T-helper 22 cell (primary cell): ENCODE measurements around the gene STUM.

Experiments used
- DNase-seq: peaks from one replicate; pipeline ENCODE4 v3.0.0-alpha.2; 2020; ENCODE audit warnings: low read depth

The STUM gene

DNA sequence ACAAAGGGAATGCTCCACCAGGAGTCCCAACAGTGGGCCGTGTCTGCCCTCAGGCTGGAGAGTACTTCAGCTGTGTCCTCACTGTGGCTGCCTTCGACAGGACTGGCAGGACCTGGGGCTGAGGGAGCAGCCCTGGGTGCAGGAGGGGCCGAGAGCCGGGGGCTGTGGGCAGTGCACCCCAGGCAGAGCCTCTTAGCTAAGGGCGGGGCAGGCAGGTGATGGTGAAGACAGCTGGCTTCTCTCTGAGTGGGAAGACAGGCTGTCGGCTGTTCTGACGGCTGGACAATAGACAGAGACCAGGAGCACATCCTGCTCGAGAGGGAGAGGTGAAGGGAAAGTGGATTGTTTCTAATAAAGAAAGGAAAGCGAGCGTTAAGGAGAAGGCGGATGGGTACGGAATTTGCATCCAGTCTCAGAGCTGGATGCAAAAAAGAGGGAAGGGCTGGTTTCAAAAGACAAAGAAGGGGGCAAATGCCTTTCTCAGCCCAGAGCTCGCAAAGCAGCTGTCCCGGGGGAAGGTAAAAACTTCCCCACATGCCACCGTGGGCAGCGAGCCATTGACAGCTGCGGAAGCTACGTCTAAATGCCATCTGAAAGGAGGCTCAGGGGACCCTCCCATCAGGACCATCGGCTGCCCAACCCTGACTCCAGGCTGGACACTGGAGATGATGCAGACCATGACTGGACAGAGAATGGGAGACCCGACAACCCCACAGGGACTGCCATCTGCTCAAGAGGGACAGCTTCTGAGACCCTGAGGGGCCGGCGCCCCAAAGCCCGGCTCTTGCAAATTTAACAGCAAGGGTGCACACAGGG is 92.0 kb downstream of the STUM start:
- DNase-seq, result no peak

DNA sequence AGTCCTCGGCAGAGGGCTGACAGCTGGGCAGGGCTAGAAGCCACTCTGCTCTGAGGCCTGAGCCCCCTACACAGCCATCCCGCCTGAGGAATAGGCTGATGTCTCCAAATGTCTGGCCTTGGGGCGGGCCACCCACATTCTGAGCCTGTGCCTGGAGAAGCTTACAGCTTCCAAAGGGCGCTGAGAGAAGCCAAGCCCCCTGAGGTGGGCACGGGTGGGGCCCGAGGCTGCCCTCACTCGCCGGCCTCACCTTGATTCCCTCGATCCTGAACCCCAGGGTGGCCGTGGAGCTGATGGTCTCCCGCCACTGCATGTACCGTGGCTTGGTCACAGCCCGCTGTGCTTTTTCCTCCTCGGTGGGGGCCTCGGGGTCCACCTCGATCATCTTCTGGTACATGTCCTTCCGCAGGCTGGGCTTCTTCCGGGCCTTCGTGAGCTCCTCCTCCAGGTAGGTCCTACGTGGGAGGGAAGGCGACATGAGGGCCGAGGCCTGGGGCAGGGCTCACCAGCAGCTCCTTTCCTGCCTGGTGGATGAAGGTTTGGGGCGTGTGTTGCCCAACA is 93.2 kb downstream of the STUM start:
- no peak for DNase-seq

DNA sequence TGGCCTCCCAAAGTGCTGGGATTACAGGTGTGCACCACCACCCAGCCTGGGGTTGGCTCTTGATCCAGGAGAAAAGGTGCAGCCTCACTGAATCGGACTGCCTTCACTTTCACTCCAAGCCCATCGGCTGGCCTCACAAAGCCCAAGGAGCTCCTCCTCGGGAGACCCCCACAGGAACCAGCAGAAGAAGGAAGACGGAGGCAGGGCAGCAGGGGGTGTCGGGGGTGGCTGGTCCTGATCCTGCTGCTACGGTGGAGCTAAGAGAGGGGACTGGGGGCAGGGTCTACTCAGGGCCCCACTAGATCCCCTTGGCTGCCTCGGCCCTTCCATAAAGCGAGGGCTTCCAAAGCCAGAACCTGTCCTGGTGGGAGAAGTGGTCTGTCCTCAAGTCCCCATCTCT is 93.9 kb downstream of the STUM start:
- no peak for DNase-seq

DNA sequence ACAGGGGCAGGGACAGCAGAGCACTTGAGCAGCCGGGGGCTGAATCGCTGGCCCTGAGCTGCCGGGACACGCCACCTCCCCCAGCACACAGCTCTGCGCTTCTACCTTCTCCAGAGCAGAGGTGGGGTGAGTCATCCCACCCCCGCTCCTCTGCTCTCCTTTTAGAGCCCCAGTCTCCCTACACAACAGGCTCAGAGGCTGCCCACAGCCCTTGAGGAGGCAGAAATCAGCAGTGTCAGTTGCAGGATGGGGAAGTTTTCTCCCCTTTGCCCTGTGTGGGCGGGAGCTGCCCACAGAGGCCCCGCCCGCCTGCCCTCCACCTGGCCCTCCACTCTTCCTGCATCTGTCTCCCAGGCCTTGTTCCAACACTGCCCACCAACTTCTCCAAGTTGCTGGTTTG is 94.6 kb downstream of the STUM start:
- peak; percentile 43 for DNase-seq

DNA sequence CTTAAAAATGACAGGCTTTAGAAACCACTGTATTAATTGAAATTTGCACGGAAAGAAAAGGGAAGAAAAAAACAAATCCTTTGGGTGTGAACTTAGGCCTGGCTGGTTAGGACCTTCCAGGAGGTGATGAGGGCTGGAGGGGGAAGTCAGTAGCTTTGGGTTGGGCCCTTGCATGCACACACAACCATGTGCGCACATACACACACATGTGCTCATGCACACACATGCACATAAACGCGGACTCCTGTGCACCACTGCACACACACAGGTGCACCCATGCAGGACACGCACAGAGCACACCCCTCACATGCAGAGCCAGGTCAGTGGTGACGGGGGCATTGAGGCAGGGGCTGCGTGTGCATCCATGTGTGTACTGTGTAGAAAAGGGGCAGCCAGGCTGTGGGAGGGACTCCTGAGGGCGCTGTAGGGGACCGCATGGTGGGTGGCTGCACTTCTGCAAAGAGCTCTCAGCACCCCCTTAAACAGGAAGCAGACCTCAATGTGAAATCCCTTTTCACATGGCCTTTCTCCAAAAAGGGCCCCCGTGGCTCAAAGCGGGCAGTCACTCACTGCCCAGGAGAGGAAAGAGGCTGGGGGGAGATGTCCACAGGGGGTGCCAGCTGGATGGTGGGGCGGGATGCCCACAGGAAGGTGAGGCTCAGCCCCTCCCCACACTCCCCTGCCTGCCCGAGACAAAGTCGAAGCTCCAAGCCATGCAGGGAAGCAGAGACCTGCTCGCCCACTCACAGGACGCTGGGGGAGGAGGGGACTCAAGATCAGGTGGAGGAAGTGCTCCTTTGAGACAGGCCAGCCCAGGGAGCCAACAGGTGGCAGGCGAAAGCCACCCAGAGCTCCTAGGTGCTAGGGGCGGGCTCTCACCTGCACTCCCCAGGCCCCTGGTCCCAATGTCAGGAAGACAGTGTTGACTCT is 95.3 kb downstream of the STUM start:
- DNase-seq, result no peak

DNA sequence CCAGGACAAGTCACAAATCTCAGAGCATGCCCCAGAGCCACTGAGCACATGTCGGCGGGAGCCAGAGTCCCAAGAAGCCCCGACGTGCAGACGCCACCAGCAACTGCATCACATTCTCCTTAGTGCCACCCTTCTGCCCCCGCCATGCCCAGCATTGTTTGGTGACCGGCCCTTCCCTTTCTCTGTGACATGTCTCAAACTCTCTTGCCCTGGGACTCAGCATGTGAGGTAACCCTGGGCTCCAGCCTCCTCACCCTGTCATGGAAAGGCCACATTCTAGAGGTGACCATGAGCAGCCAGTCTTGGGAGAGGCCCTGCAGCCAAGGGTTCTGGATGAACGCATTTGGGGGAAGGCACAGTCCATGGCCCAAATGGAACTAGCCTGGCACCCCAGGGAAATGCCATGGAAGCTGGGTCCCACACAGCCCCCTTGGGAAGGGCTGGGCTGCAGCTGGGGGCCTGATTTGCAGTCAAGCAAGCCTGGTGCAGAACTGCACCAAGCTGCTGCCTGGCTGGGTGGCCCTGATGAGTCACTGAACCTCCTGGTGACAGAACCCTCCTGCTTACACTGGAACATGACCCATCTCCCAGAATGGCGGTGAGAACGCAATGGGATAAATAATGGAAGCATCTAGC is 96.1 kb downstream of the STUM start:
- DNase-seq, result no peak

DNA sequence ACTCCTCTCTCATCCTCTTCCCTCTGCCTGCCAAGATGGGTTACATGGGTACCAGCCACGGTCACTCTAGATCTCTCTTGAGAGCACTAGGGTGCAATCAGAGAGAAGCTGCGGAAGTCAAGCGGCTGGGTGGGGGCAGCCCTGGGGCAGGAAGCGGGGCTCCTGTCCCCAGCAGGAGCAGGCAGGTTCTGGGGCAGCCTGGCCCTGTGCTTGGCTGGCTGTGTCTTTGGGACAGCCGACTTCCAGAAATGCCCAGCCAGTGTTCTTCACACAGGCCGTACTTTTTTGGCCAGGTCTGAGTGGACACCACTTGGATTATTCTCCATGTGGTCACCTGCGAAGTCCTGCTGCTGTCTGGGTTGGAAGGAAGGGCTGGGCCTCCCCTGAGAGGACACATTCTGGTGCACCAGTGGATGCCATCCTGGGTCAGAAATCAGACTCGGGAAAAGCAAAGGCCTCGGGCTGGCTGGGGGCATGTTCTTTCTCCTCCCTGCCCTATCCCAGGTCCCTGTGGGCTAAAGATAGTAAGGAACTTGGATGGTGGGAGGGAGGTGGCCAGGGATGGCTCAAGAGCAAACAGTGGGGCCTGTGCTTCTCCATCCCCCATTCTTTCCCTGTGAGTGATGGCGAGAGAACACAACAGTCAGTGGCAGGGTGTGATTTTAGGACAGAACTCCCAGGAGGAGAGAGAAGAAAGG is 96.9 kb downstream of the STUM start:
- no peak for DNase-seq

DNA sequence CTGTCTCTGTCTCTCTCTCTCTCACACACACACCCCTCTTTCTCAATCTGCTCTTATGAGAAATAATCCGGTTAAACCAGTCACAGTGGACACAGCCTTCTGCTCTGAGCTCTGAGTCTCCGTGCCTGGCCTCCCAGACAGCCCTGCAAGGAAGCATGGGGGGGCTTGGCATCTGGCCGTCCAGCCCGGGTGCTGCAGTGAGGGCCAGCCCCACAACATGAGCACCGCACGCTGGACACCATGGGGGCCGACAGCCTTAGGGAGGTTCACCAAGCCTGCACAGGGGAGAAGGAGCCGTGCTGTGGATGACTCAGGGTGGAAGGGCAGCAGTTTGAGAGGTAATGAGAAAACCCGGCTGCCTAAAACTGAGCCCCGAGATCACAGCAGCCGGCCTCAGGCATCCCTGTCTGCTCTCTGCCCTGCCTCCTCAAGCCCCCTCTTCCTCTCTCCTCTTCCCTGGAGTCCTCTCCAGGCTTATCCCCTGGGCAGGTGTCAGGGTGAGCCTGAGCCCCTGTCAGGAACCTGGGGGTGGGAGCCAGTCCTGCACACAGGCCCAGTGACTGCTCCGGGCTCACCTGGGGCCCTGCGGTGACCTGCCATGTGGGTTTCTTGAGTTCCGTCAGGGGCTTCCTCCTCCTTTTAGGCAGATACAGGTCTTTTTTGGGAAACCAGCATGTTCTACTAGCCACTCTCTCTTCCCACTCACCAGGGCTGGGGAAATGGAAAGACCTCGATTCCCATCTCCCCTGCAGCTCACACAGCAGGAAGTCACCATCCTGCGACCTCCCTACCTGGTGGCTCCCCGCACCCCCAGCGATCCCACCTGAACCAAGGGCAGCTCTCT is 97.7 kb downstream of the STUM start:
- no peak for DNase-seq

DNA sequence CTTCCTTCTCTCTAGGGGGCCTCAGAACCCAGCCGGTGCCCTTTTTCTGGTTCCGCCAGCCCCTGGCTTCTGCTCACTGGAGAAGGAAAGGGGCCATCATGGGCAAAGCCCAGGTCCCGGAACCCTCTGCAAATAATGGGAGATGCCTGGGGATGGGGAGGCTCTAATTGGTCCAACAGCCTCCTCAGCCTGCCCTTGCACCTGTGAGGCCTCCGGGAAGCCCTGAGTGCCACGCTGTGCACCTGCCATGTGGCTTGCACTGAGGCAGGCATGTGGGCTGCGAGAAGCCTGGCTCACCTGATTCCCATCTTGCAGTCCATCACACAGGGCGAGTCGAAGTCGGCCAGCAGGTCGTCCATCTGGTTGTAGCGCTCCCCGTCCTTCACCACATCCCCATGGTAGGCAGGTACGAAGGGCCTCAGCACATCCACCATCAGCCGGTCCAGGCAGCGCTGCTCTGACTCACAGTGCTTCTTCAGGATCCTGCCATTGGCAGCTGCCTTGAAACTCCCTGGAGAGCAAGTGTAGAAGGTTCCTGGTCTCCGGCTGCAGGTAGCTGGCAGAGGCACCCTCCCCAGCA is 98.4 kb downstream of the STUM start:
- DNase-seq, result no peak

DNA sequence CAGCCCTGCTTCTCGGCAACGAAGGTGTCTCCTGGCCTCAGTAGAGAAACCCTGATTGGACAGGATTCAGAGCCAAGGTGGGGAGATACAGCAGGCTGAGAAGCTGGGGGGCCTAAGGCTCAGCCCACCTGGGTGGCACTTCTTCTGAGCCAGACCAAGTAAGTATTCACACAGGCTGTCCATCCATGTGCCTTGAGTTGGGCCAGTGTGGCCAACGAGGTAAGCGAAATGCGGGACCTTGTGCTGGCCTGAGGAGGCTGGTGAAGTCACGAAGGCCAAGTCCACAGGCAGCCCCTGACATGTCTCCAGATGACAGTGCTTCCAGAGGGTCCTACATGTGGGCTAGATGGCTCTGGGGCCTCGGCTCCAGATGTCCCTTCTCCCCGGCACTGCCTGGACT is 99.2 kb downstream of the STUM start:
- DNase-seq, result no peak

DNA sequence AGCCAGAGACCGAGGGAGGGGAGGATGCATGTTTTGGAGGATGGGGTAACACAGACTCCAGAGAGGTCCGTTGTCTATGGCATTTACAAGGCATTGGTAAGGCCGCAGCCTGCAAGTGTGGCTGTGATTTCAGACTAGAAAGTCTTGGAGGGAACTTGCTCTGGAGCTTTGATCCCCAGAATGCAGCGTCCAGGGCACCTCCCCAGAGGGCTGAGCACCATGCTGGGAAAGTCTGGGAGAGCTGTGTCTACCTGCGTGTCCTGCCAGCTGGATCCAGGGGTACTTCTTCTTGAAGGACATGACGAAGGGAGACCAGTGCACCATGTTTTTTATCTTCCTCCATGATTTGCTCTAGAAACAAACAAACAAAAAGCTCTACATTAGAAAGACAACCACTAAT is 99.9 kb downstream of the STUM start:
- DNase-seq, result no peak

DNA sequence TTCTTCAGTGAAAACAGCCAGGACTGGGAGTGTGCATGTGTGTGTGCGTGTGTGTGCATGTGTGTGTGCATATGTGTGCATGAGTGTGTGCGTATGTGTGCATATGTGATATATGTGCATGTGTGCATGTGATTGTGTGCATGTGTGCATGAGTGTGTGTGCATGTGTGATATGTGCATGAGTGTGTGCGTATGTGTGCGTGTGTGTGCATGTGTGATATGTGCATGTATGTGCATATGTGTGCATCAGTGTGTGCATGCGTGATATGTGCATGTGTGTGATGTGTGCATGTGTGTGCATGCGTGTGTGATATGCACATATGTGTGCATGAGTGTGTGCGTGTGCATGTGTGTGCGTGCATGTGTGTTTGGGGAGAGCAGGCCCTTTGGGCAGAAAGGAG is 100.7 kb downstream of the STUM start:
- no peak for DNase-seq

DNA sequence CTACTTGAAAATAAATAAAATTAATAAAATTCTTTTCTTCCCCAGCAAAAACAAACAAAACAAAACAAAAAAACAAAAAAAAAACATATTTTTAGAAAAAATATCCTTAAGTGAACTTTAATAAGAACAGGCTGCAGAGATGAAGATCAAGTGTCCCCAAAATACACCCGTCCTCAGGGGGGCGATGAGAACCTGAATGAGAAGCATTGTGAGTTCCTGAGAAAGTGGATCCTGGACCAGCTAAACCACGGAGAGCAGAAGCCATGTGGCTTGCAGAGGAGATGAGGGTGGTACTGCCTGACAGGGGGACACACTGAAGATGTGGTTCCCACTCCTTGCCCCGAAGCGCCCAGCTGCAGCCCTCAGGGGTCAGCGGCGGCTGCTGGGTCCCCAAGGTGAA is 101.2 kb downstream of the STUM start:
- DNase-seq, result no peak

DNA sequence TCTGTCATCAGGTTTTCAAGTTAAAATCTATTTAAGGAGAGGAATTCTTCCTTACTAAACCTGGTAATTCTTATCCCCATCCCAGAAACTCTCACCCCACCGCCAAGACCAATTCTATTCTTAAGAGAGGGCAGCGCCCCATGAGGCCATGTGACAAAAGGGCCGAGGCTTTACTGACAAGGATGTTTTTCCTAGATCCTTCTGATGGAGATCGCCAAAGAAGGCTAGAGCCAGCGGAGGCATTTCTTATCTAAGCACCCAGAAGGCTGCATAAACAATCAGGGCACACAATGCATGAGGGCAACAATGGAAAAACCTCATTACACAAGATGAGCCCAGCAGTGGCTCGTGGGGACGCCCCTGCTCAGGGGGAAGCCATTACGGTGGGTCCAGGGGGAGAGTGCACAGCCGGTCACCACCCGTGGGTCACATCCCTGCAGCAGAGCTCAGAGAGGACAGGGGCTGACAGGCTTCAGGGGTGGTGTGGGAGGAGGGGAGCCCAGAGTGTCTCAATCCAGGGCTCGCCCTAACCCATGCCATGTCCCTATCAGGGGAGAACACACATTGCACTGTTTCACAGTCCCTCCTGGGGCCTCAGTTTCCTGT is 101.8 kb downstream of the STUM start:
- no peak for DNase-seq

DNA sequence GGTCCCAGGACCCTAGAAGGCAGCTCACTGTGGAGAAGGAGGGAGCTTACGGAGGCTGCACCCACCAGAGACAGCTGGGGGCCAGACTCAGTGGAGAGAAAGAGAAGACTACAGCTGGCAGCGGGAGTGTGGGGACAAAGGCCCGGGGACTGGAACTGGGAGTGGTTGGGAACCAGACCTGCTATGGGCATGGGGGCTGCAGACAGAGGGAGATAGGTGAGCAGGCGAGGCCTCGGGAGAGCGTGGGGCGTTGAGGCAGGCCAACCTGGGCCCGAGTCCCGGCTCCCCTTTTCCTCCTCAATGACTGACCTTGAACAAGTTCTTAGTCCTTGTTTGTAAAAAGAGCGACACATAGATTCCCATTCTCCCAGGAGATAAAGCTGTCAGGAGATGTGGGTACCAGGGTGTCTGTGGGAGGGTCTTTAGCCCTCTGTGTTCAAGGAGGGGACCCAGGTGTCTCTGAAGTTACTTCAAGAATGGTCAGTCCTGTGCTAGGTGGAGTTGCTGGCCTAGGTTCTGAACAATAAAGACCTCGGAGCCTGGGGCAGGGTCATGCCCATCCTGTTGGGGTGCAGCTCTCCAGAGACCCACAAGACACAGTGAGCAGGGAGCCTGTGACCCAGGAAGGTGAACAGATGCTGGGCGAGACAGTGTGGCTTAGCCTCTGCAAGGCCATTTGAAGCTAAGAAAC is 102.6 kb downstream of the STUM start:
- no peak for DNase-seq

DNA sequence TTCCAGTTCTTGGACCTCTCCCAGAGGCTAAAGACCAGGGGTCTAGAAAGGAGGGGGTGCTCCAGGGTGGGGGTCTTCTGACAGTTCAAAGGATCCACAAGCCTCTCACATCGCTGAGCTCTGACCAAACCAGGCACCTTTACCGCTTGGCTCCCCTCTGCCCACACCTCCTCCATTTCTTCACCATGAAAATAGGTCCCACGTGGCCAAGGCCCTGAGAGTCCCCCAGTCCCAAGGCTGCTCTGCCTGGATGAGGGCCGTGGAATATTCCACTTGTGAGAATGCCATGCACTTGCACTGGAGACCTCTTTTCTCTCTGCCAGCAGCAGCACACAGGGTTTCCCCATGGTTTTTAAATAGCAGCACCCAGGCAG is 103.2 kb downstream of the STUM start:
- DNase-seq, result no peak

DNA sequence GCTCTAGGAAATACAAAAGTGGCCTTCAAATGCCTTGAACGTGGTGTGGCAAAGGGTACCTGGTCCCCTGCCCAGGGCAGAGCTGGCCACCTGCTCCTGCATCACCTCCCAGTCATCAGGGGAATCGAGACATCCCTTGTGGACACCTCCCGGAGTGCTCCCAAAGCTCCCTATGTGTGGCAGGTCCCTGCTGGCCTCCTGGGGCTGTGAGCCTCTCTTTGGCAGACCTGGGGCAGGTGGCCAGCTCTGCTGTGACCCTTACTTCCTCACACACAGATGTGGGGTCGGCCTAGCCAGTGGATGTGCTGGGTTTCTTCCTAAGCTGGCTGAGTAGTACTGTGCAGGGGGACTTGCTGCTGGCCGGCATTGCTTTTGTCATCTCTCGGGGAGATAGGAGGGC is 104.0 kb downstream of the STUM start:
- DNase-seq, result no peak

DNA sequence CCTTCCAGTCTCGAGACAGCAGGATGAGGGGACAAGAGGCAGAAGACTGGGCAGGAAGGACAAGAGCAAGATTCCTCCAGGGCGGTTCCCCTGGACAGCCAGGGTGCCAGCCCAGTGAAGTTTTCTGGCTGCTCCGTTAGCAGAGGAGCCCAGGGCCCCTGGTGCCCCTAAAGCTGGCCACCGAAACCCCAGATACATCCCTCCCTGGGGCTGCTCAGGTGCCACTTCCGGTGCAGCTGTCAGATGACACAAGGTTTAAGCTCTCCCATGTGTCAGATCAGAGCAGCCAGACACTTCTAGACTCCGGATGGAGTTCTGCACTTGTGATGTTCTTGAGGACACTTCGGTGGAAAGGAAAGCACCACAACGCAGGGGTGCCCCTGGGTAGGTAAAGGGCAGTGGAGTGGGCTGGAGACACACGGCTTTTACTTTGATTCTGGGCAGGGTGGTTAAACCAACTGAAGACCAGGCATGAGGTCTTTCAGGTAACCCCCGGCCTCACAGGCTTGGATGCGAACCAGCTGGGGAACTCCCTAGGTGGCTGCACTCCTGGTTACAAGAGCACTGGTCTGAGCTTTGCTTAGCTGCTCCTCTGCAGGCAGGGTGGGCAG is 104.9 kb downstream of the STUM start:
- DNase-seq, result peak; percentile 72

DNA sequence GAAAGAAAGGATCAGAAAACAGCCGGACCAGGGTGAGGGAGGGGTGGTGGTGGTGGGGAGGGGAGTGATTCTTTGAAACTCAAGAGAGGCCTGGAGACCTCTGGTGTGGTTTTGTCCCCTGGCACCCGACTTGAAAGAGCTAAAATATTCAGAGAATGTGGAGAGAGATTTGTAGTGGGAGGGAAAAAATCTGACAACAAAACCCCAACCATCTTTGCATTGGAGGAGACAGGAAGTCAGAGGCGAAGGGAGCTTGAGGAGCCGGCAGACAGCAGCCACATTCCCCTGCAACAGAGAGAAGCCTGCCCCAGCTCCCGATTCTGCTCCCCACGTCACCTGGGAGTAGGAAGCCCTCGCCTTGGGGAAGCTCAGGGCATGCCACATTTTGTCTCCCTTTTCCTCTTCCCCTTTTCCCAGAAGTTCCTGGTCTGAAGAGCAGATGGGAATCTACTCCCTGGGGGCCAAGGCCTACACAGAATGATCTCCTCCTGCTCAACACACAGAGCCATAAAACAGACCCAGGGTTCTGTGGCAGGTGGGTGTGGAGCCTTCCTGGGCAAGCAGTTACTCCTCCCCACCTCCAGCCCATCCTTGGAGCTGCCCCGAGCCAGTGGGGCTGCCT is 105.6 kb downstream of the STUM start:
- DNase-seq, result no peak
